Keratinocyte (primary cell): ENCODE results near the gene HIC2.

Source experiments
- CTCF ChIP-seq, 3 experiments: IDR thresholded peaks in 1 of 3; conservative IDR thresholded peaks in 1 of 3; optimal IDR thresholded peaks in 1 of 3; 2 replicates in 2 of 3; 3 replicates in 1 of 3; pipeline versions ENCODE3 to v1.5.1; 2011; ENCODE audit warnings: low read length in 3 of 3, mild to moderate bottlenecking in 3 of 3, moderate library complexity in 2 of 3, control low read depth in 1 of 3, inconsistent platforms in 1 of 3; ENCODE audit not compliant: insufficient read depth in 2 of 3; ENCODE audit errors: extremely low read depth in 1 of 3
- EZH2 ChIP-seq: IDR thresholded peaks from one replicate; pipeline ENCODE4 v1.6.1; 2012; ENCODE audit warnings: inconsistent platforms, mild to moderate bottlenecking, low read length, moderate library complexity

- TF ChIP-seq CTCF (optimal IDR thresholded peaks at IDR 0.05 in 1 of 3, IDR thresholded peaks at IDR 0.05 in 1 of 3, conservative IDR thresholded peaks at IDR 0.05 in 1 of 3; ENCODE audit: extremely low read depth in 1 of 3, insufficient read depth in 2 of 3, low read length in 3 of 3) (no peak), EZH2 (no peak)
Observed at GRCh38 chr22:21450858-21451353, 33.7 kb downstream of the HIC2 start.
